Upper lobe of right lung (tissue), 1 donor: ENCODE data around the gene HINFP. TPM values are rescaled to one million over a fixed set of nuclear protein-coding genes. Genes with fewer than 3 reads are reported as not detected.
"Not testable (repeated sequence)": the region's sequence is repeated elsewhere in the genome, so short reads cannot be mapped to it uniquely, and the experiment has no call there.

ENCODE experiments used
- ATAC-seq: fragments of 200-7000 bp; cut with Tn5 transposase; one replicate; pipeline ENCODE4 v1.9.1; 2020; ENCODE audit warnings: mild to moderate bottlenecking, moderate library complexity
- DNase-seq: peaks from one replicate; pipeline ENCODE4 v3.0.0-alpha.2; 2020
- H3K27ac ChIP-seq: fragments of 200-600 bp; one replicate; pipeline ENCODE4 v1.8.0; 2022
- H3K27me3 ChIP-seq: fragments of 200-600 bp; one replicate; pipeline ENCODE4 v1.8.0; 2022; ENCODE audit warnings: mild to moderate bottlenecking
- H3K36me3 ChIP-seq: fragments of 200-600 bp; one replicate; pipeline ENCODE4 v1.8.0; 2022
- H3K4me1 ChIP-seq: fragments of 200-600 bp; one replicate; pipeline ENCODE4 v1.8.0; 2022
- H3K4me3 ChIP-seq: fragments of 200-600 bp; one replicate; pipeline ENCODE4 v1.8.0; 2022; ENCODE audit warnings: mild to moderate bottlenecking
- H3K9me3 ChIP-seq: fragments of 200-600 bp; one replicate; pipeline ENCODE4 v1.8.0; 2022
- intact Hi-C: fragments of 100-400 bp; cut with DNase I; formaldehyde crosslinking; loops from one replicate; pipeline ENCODE4 v1.11.0; 2022
- total RNA-seq: library from RNA; stranded (reverse); fragmentation: NEBNext Ultra II Directional; extraction: Animal tissue kit (Norgen Biotek cat#: 25700); gene quantifications from one replicate; pipeline ENCODE4 v1.2.1, GENCODE V29; 2021
- TF ChIP-seq, protein P1 (sequence below): fragments of 200-600 bp; IDR thresholded peaks from one replicate; pipeline ENCODE4 v1.8.0; 2022; ENCODE audit warnings: antibody characterized with exemption
- donor health status: DM: no; HTN: yes; CAD: no; lungs with severe emphysema.

The HINFP gene
- total RNA-seq, 1 donor from 2014 or later = 25.2 TPM

DNA sequence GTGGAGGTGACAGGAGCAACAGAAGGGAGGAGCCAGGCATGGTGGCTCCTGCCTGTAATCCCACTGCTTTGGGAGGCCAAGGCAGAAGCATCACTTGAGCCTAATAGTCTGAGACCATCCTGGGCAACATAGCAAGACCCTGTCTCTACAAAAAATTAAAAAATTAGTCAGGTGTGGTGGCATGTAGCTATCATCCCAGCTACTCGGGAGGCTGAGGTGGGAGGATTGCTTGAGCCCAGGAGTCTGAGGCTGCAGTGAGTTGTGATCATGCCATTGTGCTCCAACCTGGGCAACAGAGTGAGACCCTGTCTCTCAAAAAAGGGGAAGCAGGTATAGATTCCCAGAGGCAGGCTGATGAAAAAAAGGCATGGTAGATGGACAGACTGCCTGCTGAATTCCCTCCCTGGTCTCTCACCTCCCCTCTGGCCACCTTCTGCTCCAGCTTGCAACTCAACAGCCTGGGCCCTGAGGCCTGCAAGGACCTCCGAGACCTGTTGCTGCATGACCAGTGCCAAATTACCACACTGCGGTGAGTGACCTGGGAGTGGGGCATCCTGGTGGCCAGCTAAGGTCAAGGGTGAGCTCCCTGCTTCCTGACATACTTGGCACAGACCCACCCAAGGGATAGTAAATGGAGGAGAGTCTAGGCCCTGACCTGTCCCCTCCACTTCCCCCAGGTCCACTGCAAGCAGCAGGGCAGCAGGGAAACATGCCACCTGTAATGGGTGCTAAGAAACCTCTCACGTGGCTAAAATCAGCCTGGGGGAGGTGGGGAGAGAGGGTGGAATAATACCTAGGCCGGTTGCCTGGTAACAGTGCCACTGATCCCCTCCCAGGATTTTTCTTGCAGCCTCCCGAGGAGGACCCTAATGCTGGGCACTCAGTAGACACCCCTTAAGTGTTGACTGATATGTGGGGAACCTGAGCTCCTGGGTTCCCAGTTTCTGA lies 59.6 kb downstream of the HINFP start:
- Histone ChIP-seq H3K9me3 (no peaks in the 10 kb centered on the region), H3K27ac (no peak overlapping the region), H3K27me3 (no peaks in the 10 kb centered on the region), H3K4me3 (no peak overlapping the region), H3K36me3 (peaks cover 18% of the 10 kb centered on the region), H3K4me1 (no peaks in the 10 kb centered on the region)
- TF ChIP-seq, protein P1, sequence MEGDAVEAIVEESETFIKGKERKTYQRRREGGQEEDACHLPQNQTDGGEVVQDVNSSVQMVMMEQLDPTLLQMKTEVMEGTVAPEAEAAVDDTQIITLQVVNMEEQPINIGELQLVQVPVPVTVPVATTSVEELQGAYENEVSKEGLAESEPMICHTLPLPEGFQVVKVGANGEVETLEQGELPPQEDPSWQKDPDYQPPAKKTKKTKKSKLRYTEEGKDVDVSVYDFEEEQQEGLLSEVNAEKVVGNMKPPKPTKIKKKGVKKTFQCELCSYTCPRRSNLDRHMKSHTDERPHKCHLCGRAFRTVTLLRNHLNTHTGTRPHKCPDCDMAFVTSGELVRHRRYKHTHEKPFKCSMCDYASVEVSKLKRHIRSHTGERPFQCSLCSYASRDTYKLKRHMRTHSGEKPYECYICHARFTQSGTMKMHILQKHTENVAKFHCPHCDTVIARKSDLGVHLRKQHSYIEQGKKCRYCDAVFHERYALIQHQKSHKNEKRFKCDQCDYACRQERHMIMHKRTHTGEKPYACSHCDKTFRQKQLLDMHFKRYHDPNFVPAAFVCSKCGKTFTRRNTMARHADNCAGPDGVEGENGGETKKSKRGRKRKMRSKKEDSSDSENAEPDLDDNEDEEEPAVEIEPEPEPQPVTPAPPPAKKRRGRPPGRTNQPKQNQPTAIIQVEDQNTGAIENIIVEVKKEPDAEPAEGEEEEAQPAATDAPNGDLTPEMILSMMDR = no peak
- ATAC-seq (no peak), DNase-seq (no peak)
- intact Hi-C loops = no loop called here

DNA sequence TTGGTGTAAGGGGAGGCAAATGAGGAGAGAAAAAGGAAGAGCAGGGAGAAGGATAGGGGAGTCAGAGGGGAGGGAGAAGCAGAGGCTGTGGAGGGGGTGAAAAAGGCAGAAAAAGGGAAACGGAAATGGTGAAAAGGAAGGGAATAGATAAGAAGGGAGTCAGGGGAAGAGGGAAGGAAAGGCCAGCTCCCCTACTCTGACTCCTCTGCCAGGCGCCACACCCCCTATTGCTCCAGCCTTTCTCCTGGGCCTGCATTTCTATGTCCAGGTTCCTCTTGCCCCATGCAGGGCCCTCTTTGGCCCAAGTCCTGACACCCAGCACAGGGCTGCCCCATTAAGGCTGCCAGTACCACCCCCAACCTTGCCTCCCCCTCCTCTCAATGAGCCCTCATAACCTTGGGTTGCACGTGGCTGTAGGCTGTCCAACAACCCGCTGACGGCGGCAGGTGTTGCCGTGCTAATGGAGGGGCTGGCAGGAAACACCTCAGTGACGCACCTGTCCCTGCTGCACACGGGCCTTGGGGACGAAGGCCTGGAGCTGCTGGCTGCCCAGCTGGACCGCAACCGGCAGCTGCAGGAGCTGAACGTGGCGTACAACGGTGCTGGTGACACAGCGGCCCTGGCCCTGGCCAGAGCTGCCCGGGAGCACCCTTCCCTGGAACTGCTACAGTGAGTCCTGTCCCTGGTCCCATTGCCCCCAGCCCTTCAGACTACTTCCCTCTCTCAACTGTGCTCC lies 60.5 kb downstream of the HINFP start:
- ATAC-seq (peak; percentile 50), DNase-seq (no peak)
- intact Hi-C loops = no loop called here
- TF ChIP-seq, protein P1 = no peak
- Histone ChIP-seq H3K27ac (no peak overlapping the region), H3K4me1 (no peaks in the 10 kb centered on the region), H3K4me3 (no peak overlapping the region), H3K27me3 (no peaks in the 10 kb centered on the region), H3K9me3 (no peaks in the 10 kb centered on the region), H3K36me3 (peaks cover 18% of the 10 kb centered on the region)

DNA sequence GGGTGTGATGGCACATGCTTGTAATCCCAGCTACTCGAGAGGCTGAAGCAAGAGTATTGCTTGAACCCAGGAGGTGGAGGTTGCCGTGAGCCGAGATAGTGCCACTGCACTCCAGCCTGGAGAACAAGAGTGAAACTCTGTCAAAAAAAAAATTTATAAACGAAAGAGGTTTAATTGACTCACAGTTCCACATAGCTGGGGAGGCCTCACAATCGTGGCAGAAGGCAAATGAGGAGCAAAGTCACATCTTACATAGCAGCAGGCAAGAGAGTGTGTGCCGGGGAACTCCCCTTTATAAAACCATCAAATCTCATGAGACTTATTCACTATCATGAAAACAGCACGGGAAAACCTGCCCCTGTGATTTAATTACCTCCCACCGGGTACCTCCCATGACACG lies 63.0 kb downstream of the HINFP start:
- H3K4me1 ChIP-seq, H3K27me3 ChIP-seq, ATAC-seq, H3K4me3 ChIP-seq, DNase-seq, H3K27ac ChIP-seq, H3K9me3 ChIP-seq, intact Hi-C loops: not testable (repeated sequence)
- H3K36me3 ChIP-seq = peaks cover 11% of the 10 kb centered on the region

Other genes starting within 250 kb of the HINFP start
- not detected for gene CXCR5, start 237.7 kb upstream of the HINFP start, total RNA-seq
- 62.5 TPM for gene BCL9L, start 195.7 kb upstream of the HINFP start, total RNA-seq
- gene UPK2, start 165.3 kb upstream of the HINFP start, total RNA-seq = not detected
- not detected for gene FOXR1, start 149.8 kb upstream of the HINFP start, total RNA-seq
- 59.4 TPM for gene CENATAC, start 123.4 kb upstream of the HINFP start, total RNA-seq
- 850 TPM for gene RPS25, start 103.2 kb upstream of the HINFP start, total RNA-seq
- gene TRAPPC4, start 102.8 kb upstream of the HINFP start, total RNA-seq = 44.6 TPM
- 19.3 TPM for gene SLC37A4, start 90.7 kb upstream of the HINFP start, total RNA-seq
- 142 TPM for gene HYOU1, start 64.4 kb upstream of the HINFP start, total RNA-seq
- gene VPS11, start 53.8 kb upstream of the HINFP start, total RNA-seq = 41.5 TPM
- gene HMBS, start 36.7 kb upstream of the HINFP start, total RNA-seq = 19.5 TPM
- 38.4 TPM for gene DPAGT1, start 19.7 kb upstream of the HINFP start, total RNA-seq
- 20.3 TPM for gene C2CD2L, start 14.2 kb upstream of the HINFP start, total RNA-seq
- gene ABCG4, start 27.5 kb downstream of the HINFP start, total RNA-seq = 0.14 TPM
- 17.7 TPM for gene NLRX1, start 47.1 kb downstream of the HINFP start, total RNA-seq
- 0.81 TPM for gene NHERF4, start 63.9 kb downstream of the HINFP start, total RNA-seq
- gene CBL, start 84.8 kb downstream of the HINFP start, total RNA-seq = 30.0 TPM
- gene MCAM, start 195.6 kb downstream of the HINFP start, total RNA-seq = 134 TPM
- 23.2 TPM for gene RNF26, start 212.9 kb downstream of the HINFP start, total RNA-seq
- gene C1QTNF5, start 219.3 kb downstream of the HINFP start, total RNA-seq = 47.6 TPM
- gene MFRP, start 225.1 kb downstream of the HINFP start, total RNA-seq = not detected